ENCODE measurements around the gene RC3H2.

GRCh38 chr9:122800066-122801060 is 104.8 kb downstream of the RC3H2 start, which contains the start of gene OR1K1:
- TF ChIP-seq CTCF (IDR thresholded peaks at IDR 0.05) (no peak), POLR2A (IDR thresholded peaks at IDR 0.05) (no peak)

Measured in lower leg skin (tissue), 3 donors.